ENCODE data around the gene MATK. TPM values are rescaled to one million over a fixed set of nuclear protein-coding genes. Genes with fewer than 3 reads are reported as not detected.
"Not testable (repeated sequence)": the region's sequence is repeated elsewhere in the genome, so short reads cannot be mapped to it uniquely, and the experiment has no call there.

Gene MATK
- total RNA-seq, 1 donor from 2014 or later: not detected

DNA sequence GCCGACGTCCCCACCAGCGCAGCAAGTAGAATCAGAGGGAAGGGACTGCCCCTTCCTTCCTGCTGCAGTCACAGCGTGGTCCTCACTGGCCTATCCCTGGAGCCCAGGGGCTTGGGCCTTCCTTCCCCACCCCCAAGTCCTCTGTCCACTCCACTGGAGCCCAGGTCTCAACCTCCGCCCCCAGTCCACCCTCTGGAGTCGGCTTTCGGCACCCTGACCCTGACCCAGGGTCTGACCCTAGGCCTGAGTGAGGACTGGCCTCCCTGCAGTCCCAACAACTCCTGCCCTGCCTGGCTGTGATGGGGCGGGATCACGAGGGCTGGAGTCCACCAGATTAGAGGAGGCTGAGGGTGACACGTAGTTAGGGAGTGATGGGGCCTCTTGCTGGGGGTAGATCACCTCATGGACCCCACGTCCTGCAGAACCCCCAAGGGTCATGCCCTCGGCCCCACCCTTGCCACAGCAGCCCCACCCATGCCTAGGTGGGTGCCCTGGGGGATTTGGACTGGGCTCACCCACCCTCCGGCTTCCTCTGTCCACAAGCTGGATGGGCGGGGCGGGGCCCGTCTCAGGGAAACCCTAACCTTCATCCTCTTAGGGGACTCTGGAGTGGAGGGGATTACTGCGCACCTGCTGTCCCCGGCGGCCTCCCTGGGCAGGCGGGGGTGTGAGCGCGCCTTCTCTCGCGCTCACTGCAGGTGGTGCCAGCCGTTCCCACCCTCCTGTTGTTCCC lies 18.0 kb downstream of the MATK start:
- Histone ChIP-seq H3K4me2 (ENCODE audit: low read length) (no peak overlapping the region), H3K36me3 (ENCODE audit: insufficient read depth, low read length) (no peaks in the 10 kb centered on the region), H2AFZ (ENCODE audit: low read depth, low read length) (no peak overlapping the region), H3K79me2 (ENCODE audit: insufficient read depth, low read length) (peaks cover 4% of the 10 kb centered on the region), H3K9ac (ENCODE audit: low read length) (no peak overlapping the region), H4K20me1 (ENCODE audit: insufficient read depth, low read length) (no peaks in the 10 kb centered on the region), H3K4me3 (ENCODE audit: insufficient read depth, low read depth, low read length) (no peak overlapping the region), H3K9me3 (ENCODE audit: insufficient read depth, low read depth, low read length) (no peaks in the 10 kb centered on the region), H3K27me3 (ENCODE audit: insufficient read depth, low read length) (no peaks in the 10 kb centered on the region), H3K27ac (ENCODE audit: low read depth, low read length) (no peak overlapping the region), H3K4me1 (ENCODE audit: insufficient read depth, low read length) (peaks cover 2% of the 10 kb centered on the region)
- H3K27ac Mint-ChIP-seq (ENCODE audit: unreplicated experiment): no peak overlapping the region
- H3K9me3 Mint-ChIP-seq (ENCODE audit: unreplicated experiment): no peaks in the 10 kb centered on the region
- H3K4me3 Mint-ChIP-seq (ENCODE audit: unreplicated experiment): no peak overlapping the region
- H3K27me3 Mint-ChIP-seq (ENCODE audit: low read depth, unreplicated experiment): peaks cover 5% of the 10 kb centered on the region
- TF ChIP-seq, protein P1, sequence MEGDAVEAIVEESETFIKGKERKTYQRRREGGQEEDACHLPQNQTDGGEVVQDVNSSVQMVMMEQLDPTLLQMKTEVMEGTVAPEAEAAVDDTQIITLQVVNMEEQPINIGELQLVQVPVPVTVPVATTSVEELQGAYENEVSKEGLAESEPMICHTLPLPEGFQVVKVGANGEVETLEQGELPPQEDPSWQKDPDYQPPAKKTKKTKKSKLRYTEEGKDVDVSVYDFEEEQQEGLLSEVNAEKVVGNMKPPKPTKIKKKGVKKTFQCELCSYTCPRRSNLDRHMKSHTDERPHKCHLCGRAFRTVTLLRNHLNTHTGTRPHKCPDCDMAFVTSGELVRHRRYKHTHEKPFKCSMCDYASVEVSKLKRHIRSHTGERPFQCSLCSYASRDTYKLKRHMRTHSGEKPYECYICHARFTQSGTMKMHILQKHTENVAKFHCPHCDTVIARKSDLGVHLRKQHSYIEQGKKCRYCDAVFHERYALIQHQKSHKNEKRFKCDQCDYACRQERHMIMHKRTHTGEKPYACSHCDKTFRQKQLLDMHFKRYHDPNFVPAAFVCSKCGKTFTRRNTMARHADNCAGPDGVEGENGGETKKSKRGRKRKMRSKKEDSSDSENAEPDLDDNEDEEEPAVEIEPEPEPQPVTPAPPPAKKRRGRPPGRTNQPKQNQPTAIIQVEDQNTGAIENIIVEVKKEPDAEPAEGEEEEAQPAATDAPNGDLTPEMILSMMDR (IDR thresholded peaks at IDR 0.05; ENCODE audit: insufficient read depth, low read depth, low read length): no peak
- TF ChIP-seq EZH2 (IDR thresholded peaks at IDR 0.05; ENCODE audit: insufficient read depth, low read length): no peak
- no peak for FAIRE-seq
- peaks cover 3% of the 10 kb centered on the region for H3K36me3 Mint-ChIP-seq (ENCODE audit: low read depth, unreplicated experiment)
- DNase-seq (ENCODE audit: low read depth): no peak
- H3K4me1 Mint-ChIP-seq (ENCODE audit: low read depth, unreplicated experiment): no peaks in the 10 kb centered on the region

DNA sequence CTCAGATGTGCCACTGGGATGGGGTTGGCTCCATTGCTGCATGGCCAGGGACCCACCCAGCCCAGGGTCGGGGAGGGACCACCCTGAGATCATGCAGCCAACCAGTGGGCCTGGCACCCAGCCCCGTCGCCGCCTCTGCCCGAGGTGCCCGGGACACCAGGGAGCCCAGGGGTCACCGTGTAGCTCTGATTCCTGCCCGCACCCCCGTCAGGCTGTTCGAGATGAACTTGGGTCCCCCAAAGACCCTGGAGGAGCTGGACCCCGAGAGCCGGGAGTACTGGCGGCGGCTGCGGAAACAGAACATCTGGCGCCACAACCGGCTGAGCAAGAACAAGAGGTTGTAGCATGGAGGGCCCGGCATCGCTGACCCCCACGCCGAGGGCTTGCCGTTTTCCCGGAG lies 19.1 kb downstream of the MATK start:
- DNase-seq (ENCODE audit: low read depth) (no peak), FAIRE-seq (no peak)
- Histone ChIP-seq H3K4me3 (ENCODE audit: insufficient read depth, low read depth, low read length) (no peak overlapping the region), H3K4me2 (ENCODE audit: low read length) (no peak overlapping the region), H4K20me1 (ENCODE audit: insufficient read depth, low read length) (no peaks in the 10 kb centered on the region), H3K4me1 (ENCODE audit: insufficient read depth, low read length) (peaks cover 5% of the 10 kb centered on the region), H3K27ac (ENCODE audit: low read depth, low read length) (no peak overlapping the region), H2AFZ (ENCODE audit: low read depth, low read length) (no peak overlapping the region), H3K9me3 (ENCODE audit: insufficient read depth, low read depth, low read length) (no peaks in the 10 kb centered on the region), H3K79me2 (ENCODE audit: insufficient read depth, low read length) (peaks cover 6% of the 10 kb centered on the region), H3K36me3 (ENCODE audit: insufficient read depth, low read length) (no peaks in the 10 kb centered on the region), H3K27me3 (ENCODE audit: insufficient read depth, low read length) (no peaks in the 10 kb centered on the region), H3K9ac (ENCODE audit: low read length) (no peak overlapping the region)
- no peaks in the 10 kb centered on the region for H3K4me1 Mint-ChIP-seq (ENCODE audit: low read depth, unreplicated experiment)
- no peaks in the 10 kb centered on the region for H3K27me3 Mint-ChIP-seq (ENCODE audit: low read depth, unreplicated experiment)
- H3K27ac Mint-ChIP-seq (ENCODE audit: unreplicated experiment): no peak overlapping the region
- H3K9me3 Mint-ChIP-seq (ENCODE audit: unreplicated experiment): no peaks in the 10 kb centered on the region
- no peak for TF ChIP-seq EZH2 (IDR thresholded peaks at IDR 0.05; ENCODE audit: insufficient read depth, low read length)
- TF ChIP-seq, protein P1 (IDR thresholded peaks at IDR 0.05; ENCODE audit: insufficient read depth, low read depth, low read length): no peak
- peaks cover 3% of the 10 kb centered on the region for H3K36me3 Mint-ChIP-seq (ENCODE audit: low read depth, unreplicated experiment)
- no peak overlapping the region for H3K4me3 Mint-ChIP-seq (ENCODE audit: unreplicated experiment)

DNA sequence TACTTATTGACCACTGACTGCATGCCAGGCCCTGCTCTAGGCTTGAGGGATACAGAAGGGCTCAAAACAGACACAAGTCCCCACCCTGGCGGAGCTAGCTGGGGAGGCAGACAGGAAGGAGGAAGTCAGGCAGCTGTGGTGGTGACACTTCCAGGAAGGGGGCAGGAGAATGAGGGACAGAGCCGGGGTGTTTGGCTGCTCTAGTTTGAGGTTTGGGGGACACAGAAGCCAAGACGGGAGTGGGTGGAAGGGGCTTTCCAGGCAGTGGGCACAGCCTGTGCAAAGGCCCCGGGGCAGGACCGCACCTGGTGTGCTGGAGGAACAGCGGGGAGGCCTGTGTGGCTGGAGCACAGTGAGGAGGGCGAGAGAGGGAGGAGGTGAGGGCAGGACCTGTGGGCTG lies 19.7 kb downstream of the MATK start:
- Histone ChIP-seq H3K4me1 (ENCODE audit: insufficient read depth, low read length) (peaks cover 9% of the 10 kb centered on the region), H3K9ac (ENCODE audit: low read length) (no peak overlapping the region), H2AFZ (ENCODE audit: low read depth, low read length) (no peak overlapping the region), H3K79me2 (ENCODE audit: insufficient read depth, low read length) (peaks cover 6% of the 10 kb centered on the region), H3K4me3 (ENCODE audit: insufficient read depth, low read depth, low read length) (no peak overlapping the region), H3K27ac (ENCODE audit: low read depth, low read length) (no peak overlapping the region), H3K36me3 (ENCODE audit: insufficient read depth, low read length) (no peaks in the 10 kb centered on the region), H4K20me1 (ENCODE audit: insufficient read depth, low read length) (no peaks in the 10 kb centered on the region), H3K9me3 (ENCODE audit: insufficient read depth, low read depth, low read length) (no peaks in the 10 kb centered on the region), H3K27me3 (ENCODE audit: insufficient read depth, low read length) (no peaks in the 10 kb centered on the region), H3K4me2 (ENCODE audit: low read length) (no peak overlapping the region)
- Mint-ChIP-seq H3K36me3 (ENCODE audit: low read depth, unreplicated experiment) (peaks cover 3% of the 10 kb centered on the region), H3K4me3 (ENCODE audit: unreplicated experiment) (no peak overlapping the region), H3K27ac (ENCODE audit: unreplicated experiment) (no peak overlapping the region), H3K4me1 (ENCODE audit: low read depth, unreplicated experiment) (no peaks in the 10 kb centered on the region), H3K9me3 (ENCODE audit: unreplicated experiment) (no peaks in the 10 kb centered on the region), H3K27me3 (ENCODE audit: low read depth, unreplicated experiment) (no peaks in the 10 kb centered on the region)
- DNase-seq (ENCODE audit: low read depth) (no peak), FAIRE-seq (no peak)
- TF ChIP-seq, protein P1 (IDR thresholded peaks at IDR 0.05; ENCODE audit: insufficient read depth, low read depth, low read length): no peak
- TF ChIP-seq EZH2 (IDR thresholded peaks at IDR 0.05; ENCODE audit: insufficient read depth, low read length): no peak

DNA sequence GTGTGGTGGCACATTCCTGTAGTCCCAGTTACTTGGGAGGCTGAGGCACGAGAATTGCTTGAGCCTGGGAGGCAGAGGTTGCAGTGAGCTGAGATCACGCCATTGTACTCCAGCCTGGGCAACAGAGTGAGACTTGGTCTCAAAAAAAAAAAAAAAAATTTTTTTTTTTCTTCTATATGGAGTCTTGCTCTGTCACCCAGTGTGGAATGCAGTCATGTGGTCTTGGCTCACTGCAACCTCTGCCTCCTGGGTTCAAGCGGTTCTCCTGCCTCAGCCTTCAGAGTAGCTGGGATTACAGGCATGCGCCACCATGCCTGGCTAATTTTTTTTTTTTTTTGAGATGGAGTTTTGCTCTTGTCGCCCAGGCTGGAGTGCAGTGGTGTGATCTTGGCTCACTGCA lies 20.4 kb downstream of the MATK start:
- peaks cover 13% of the 10 kb centered on the region for H3K79me2 ChIP-seq (ENCODE audit: insufficient read depth, low read length)
- H3K27me3 Mint-ChIP-seq (ENCODE audit: low read depth, unreplicated experiment); H3K27me3 ChIP-seq (ENCODE audit: insufficient read depth, low read length); H3K9ac ChIP-seq (ENCODE audit: low read length); FAIRE-seq; H3K27ac ChIP-seq (ENCODE audit: low read depth, low read length); H3K9me3 ChIP-seq (ENCODE audit: insufficient read depth, low read depth, low read length); H3K4me1 Mint-ChIP-seq (ENCODE audit: low read depth, unreplicated experiment); H3K4me3 ChIP-seq (ENCODE audit: insufficient read depth, low read depth, low read length); H3K9me3 Mint-ChIP-seq (ENCODE audit: unreplicated experiment); DNase-seq (ENCODE audit: low read depth); H3K27ac Mint-ChIP-seq (ENCODE audit: unreplicated experiment); H2AFZ ChIP-seq (ENCODE audit: low read depth, low read length); H3K4me2 ChIP-seq (ENCODE audit: low read length); H4K20me1 ChIP-seq (ENCODE audit: insufficient read depth, low read length); H3K36me3 ChIP-seq (ENCODE audit: insufficient read depth, low read length); H3K36me3 Mint-ChIP-seq (ENCODE audit: low read depth, unreplicated experiment); H3K4me3 Mint-ChIP-seq (ENCODE audit: unreplicated experiment); H3K4me1 ChIP-seq (ENCODE audit: insufficient read depth, low read length): not testable (repeated sequence)
